SU-DHL-6 (cell line): Measurements from ENCODE around the gene SLC26A9.

Source experiments
- H2AFZ ChIP-seq: fragments of 200-600 bp; sonication (generic); 2 replicates; pipeline ENCODE4 v1.6.1; 2014; ENCODE audit warnings: low read depth, mild to moderate bottlenecking, moderate library complexity, mixed read lengths, antibody characterized with exemption, low read length; ENCODE audit not compliant: severe bottlenecking
- H3F3A ChIP-seq: fragments of 200-600 bp; shearing (Covaris generic); 2 replicates; pipeline ENCODE4 v1.6.0; 2016; ENCODE audit warnings: antibody characterized with exemption, mild to moderate bottlenecking; ENCODE audit not compliant: insufficient read depth
- H3K27ac ChIP-seq: fragments of 200-600 bp; sonication (generic); 2 replicates; pipeline ENCODE4 v1.5.1; 2016; ENCODE audit warnings: low read depth, mild to moderate bottlenecking, low read length, moderate library complexity, mixed read lengths
- H3K27me3 ChIP-seq: fragments of 200-600 bp; sonication (generic), shearing (Covaris generic); 2 replicates; pipeline ENCODE4 v1.6.0; 2014; ENCODE audit warnings: mild to moderate bottlenecking, low read length
- H3K36me3 ChIP-seq: fragments of 200-600 bp; sonication (generic); 2 replicates; pipeline ENCODE4 v1.6.1; 2014; ENCODE audit warnings: mild to moderate bottlenecking, low read length, mixed read lengths
- H3K4me2 ChIP-seq: fragments of 300-600, 200-600 bp; shearing (Covaris generic), sonication (generic); 2 replicates; pipeline ENCODE4 v1.6.0; 2014; ENCODE audit warnings: low read length, low read depth, mild to moderate bottlenecking; ENCODE audit not compliant: poor library complexity, severe bottlenecking
- H3K4me3 ChIP-seq: fragments of 200-600 bp; sonication (generic); 2 replicates; pipeline ENCODE4 v1.5.1; 2014; ENCODE audit warnings: antibody characterized with exemption, low read length, mild to moderate bottlenecking, mixed read lengths; ENCODE audit not compliant: insufficient read depth, poor library complexity, severe bottlenecking
- H3K79me2 ChIP-seq: fragments of 200-600 bp; sonication (generic); 2 replicates; pipeline ENCODE4 v1.6.1; 2014; ENCODE audit warnings: mild to moderate bottlenecking, low read length, moderate library complexity; ENCODE audit not compliant: insufficient read depth
- H3K9ac ChIP-seq: fragments of 200-600 bp; sonication (generic); 2 replicates; pipeline ENCODE4 v1.7.0; 2014; ENCODE audit warnings: mild to moderate bottlenecking, low read length
- H3K9me2 ChIP-seq: fragments of 200-600 bp; sonication (generic); replicated peaks from 2 replicates; pipeline ENCODE4 v1.6.1; 2014; ENCODE audit warnings: low read length; ENCODE audit not compliant: insufficient read depth
- H3K9me3 ChIP-seq: fragments of 200-600 bp; sonication (generic); 2 replicates; pipeline ENCODE4 v1.6.1; 2014; ENCODE audit warnings: low read length, mixed read lengths; ENCODE audit not compliant: insufficient read depth
- H4K20me1 ChIP-seq: fragments of 200-600 bp; sonication (generic); 2 replicates; pipeline ENCODE4 v1.6.1; 2014; ENCODE audit warnings: low read depth, mild to moderate bottlenecking, antibody characterized with exemption, low read length, moderate library complexity, mixed read lengths
- EZH2phosphoT487 ChIP-seq: fragments of 200-600 bp; sonication (generic), shearing (Covaris generic); conservative IDR thresholded peaks from 2 replicates; pipeline ENCODE4 v1.6.1; 2018; ENCODE audit warnings: mild to moderate bottlenecking, antibody characterized with exemption, low read length, moderate library complexity, mixed read lengths
- TF ChIP-seq, protein P1 (sequence below): fragments of 200-600 bp; sonication (generic); IDR thresholded peaks from one replicate; pipeline ENCODE4 v1.5.1; 2017; ENCODE audit warnings: antibody characterized with exemption, mild to moderate bottlenecking, low read length, moderate library complexity; ENCODE audit not compliant: insufficient read depth, poor library complexity, severe bottlenecking

SLC26A9 gene

GRCh38 chr1:205924460-205924790 is 18.8 kb downstream of the SLC26A9 start:
- H4K20me1 ChIP-seq = no peaks in the 10 kb centered on the region
- no peak overlapping the region for H3K27ac ChIP-seq
- H3K4me2 ChIP-seq = no peak overlapping the region
- H3K9ac ChIP-seq = no peak overlapping the region
- H3K79me2 ChIP-seq = no peaks in the 10 kb centered on the region
- no peaks in the 10 kb centered on the region for H3K9me2 ChIP-seq
- no peaks in the 10 kb centered on the region for H3K9me3 ChIP-seq
- no peak overlapping the region for H3K4me3 ChIP-seq
- no peaks in the 10 kb centered on the region for H3K36me3 ChIP-seq
- no peak overlapping the region for H2AFZ ChIP-seq
- H3F3A ChIP-seq = no peaks in the 10 kb centered on the region
- no peak for TF ChIP-seq EZH2phosphoT487
- TF ChIP-seq, protein P1, sequence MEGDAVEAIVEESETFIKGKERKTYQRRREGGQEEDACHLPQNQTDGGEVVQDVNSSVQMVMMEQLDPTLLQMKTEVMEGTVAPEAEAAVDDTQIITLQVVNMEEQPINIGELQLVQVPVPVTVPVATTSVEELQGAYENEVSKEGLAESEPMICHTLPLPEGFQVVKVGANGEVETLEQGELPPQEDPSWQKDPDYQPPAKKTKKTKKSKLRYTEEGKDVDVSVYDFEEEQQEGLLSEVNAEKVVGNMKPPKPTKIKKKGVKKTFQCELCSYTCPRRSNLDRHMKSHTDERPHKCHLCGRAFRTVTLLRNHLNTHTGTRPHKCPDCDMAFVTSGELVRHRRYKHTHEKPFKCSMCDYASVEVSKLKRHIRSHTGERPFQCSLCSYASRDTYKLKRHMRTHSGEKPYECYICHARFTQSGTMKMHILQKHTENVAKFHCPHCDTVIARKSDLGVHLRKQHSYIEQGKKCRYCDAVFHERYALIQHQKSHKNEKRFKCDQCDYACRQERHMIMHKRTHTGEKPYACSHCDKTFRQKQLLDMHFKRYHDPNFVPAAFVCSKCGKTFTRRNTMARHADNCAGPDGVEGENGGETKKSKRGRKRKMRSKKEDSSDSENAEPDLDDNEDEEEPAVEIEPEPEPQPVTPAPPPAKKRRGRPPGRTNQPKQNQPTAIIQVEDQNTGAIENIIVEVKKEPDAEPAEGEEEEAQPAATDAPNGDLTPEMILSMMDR = no peak
- H3K27me3 ChIP-seq = no peaks in the 10 kb centered on the region

DNA sequence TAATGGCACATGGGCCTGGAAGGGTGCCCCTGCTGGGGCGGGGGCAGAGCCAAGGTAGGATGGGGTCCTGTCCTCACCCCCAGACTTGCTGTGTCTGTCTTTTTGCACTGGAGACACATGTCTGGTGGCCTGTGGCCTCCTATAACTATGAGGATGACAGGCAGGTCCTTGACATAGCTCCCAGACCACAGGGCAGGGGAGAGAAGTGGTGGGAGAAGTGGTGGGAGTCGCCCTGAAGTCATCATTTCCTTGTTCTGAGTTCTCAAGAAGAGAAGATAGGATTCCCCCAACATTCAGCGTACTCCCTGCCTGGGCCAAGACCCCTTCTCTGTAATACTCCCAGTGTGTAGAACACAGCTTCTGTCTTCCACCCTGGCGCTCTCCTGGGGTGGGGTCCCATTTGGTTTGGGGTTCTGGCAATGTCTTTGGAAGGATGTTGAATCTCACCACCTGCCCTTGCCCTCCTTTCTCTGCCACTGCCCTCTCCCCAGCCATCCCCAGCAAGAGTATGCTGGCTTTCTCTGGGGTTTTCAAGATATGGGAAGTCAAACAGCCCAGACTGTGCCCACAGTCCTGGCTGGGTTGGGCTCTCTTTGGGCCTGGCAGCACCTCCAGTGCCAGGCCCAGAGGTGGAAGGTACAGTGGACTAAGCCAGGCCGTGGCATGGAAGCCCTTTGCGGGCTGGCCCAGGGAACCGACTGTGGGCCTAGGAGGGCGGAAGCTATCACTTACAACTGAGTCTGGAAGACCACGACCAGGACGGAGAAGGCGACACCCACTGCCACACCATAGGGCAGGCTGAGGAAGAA is 19.4 kb downstream of the SLC26A9 start:
- Histone ChIP-seq H3K27ac (no peak overlapping the region), H4K20me1 (no peaks in the 10 kb centered on the region)
- TF ChIP-seq, protein P1 = no peak
- no peak for TF ChIP-seq EZH2phosphoT487

GRCh38 chr1:205922806-205923205 is 20.4 kb downstream of the SLC26A9 start:
- no peaks in the 10 kb centered on the region for H3F3A ChIP-seq
- TF ChIP-seq, protein P1 = no peak
- TF ChIP-seq EZH2phosphoT487 = no peak
- H4K20me1 ChIP-seq = no peaks in the 10 kb centered on the region
- no peaks in the 10 kb centered on the region for H3K27me3 ChIP-seq
- no peak overlapping the region for H2AFZ ChIP-seq
- H3K36me3 ChIP-seq = no peaks in the 10 kb centered on the region
- H3K27ac ChIP-seq = no peak overlapping the region
- H3K9ac ChIP-seq = no peak overlapping the region
- H3K9me3 ChIP-seq = no peaks in the 10 kb centered on the region
- H3K9me2 ChIP-seq = no peaks in the 10 kb centered on the region
- H3K79me2 ChIP-seq = no peaks in the 10 kb centered on the region
- no peak overlapping the region for H3K4me3 ChIP-seq
- no peak overlapping the region for H3K4me2 ChIP-seq

More for the DNA sequence above, 19.4 kb downstream of the SLC26A9 start:
- Histone ChIP-seq H3K9me2 (no peaks in the 10 kb centered on the region), H2AFZ (no peak overlapping the region), H3K27me3 (no peaks in the 10 kb centered on the region), H3K36me3 (no peaks in the 10 kb centered on the region), H3K9me3 (no peaks in the 10 kb centered on the region), H3K9ac (no peak overlapping the region), H3K4me3 (no peak overlapping the region), H3K79me2 (no peaks in the 10 kb centered on the region), H3F3A (no peaks in the 10 kb centered on the region), H3K4me2 (no peak overlapping the region)
